Heart right ventricle (tissue), 16 donors: Measurements from ENCODE around the gene PWWP2B. TPM values are rescaled to one million over a fixed set of nuclear protein-coding genes. Genes with fewer than 3 reads are reported as not detected.
A peak's percentile ranks its signal among the peaks of the same experiment; 100 is the strongest.

Source experiments
- ATAC-seq, 8 donors: fragments of 200-7000 bp; cut with Tn5 transposase; one replicate each; pipeline ENCODE4 v1.9.1; 2020; ENCODE audit warnings: mild to moderate bottlenecking in 8 of 8, moderate library complexity in 8 of 8, moderate number of reproducible peaks in 1 of 8
- DNase-seq, 2 donors: peaks; one replicate each; pipeline ENCODE4 v3.0.0-alpha.2; 2020
- H3K27ac ChIP-seq, 10 donors: fragments of 200-600 bp; sonication (generic) in 2 of 10; one replicate each; pipeline versions ENCODE4 v1.5.0 to v1.8.0; 2020 to 2022; ENCODE audit warnings: mild to moderate bottlenecking in 3 of 10
- H3K27me3 ChIP-seq, 7 donors: fragments of 200-600 bp; one replicate each; pipeline ENCODE4 v1.8.0; 2021 to 2022; ENCODE audit warnings: mild to moderate bottlenecking in 2 of 7
- H3K36me3 ChIP-seq, 9 donors: fragments of 200-600 bp; sonication (generic) in 1 of 9; one replicate each; pipeline versions ENCODE4 v1.5.0 to v1.8.0; 2020 to 2022; ENCODE audit warnings: mild to moderate bottlenecking in 2 of 9
- H3K4me1 ChIP-seq, 9 donors: fragments of 200-600 bp; sonication (generic) in 1 of 9; one replicate each; pipeline versions ENCODE4 v1.5.0 to v1.8.0; 2020 to 2022; ENCODE audit warnings: mild to moderate bottlenecking in 4 of 9
- H3K4me3 ChIP-seq, 10 donors: fragments of 200-600 bp; sonication (generic) in 2 of 10; one replicate each; pipeline versions ENCODE4 v1.5.0 to v1.8.0; 2020 to 2022; ENCODE audit warnings: mild to moderate bottlenecking in 7 of 10, moderate library complexity in 2 of 10
- H3K9me3 ChIP-seq, 11 donors: fragments of 200-600 bp in 10 of 11; sonication (generic) in 2 of 11; one replicate each; pipeline versions ENCODE4 v1.5.0 to v1.8.0; 2013 to 2022; ENCODE audit warnings: mild to moderate bottlenecking in 2 of 11, control low read depth in 1 of 11, moderate library complexity in 1 of 11
- WGBS, 2 donors: extraction: QIAGEN DNeasy Blood & Tissue Kit; methylation state at CpG; one replicate each; pipeline ENCODE4 v1.1.7; 2013; ENCODE audit warnings: inconsistent platforms in 1 of 2; 5-methylcytosine and 5-hydroxymethylcytosine counted together
- intact Hi-C, 10 donors: fragments of 100-400 bp; cut with DNase I; formaldehyde crosslinking; loops; one replicate each; pipeline versions ENCODE4 v1.11.1 to v1.14.2; 2022
- polyA plus RNA-seq, 2 donors: library from polyadenylated mRNA; stranded (reverse); fragments of 200-250 nt; gene quantifications; one replicate each; pipeline ENCODE4 v1.2.3, GENCODE V29; 2013
- total RNA-seq, 10 donors: library from RNA; stranded (reverse); fragmentation: NEBNext Ultra II Directional in 3 of 10; extraction: Animal tissue kit (Norgen Biotek cat#: 25700) in 3 of 10; gene quantifications; one replicate each; pipeline versions ENCODE4 v1.2.1 to v1.2.4, GENCODE V29; 2021 to 2023
- TF ChIP-seq, protein P1 (sequence below), 9 donors: fragments of 200-600 bp; sonication (generic) in 2 of 9; IDR thresholded peaks; one replicate each; pipeline versions ENCODE4 v1.5.0 to v1.8.0; 2021 to 2022; ENCODE audit warnings: antibody characterized with exemption in 9 of 9, mild to moderate bottlenecking in 5 of 9, moderate library complexity in 1 of 9
- donor health status: Arrhythmogenic right ventricular cardiomyopathy.
- donor health status: ischemic (EF 13 %, LVEDD 7.1; RV severe dilation, severe dysfunction).
- donor health status: healthy with polysubstance abuse.
- donor health status: DM: no; HTN: yes; CAD: no.
- donor health status: DM: no; HTN: no; CAD: no.
- donor health status: ischemic (EF 25% LVEDD 6.9; RV normal size, moderate dysfunction).
- donor health status: ischemic (EF 25% LVEDD 5.7; RV mildly dilated, moderate dysfunction).
- donor health status: healthy.
- donor health status: DM: yes; HTN: yes; CAD: no.
- donor health status: Ischemic cardiomyopathy.
- donor health status: ischemic (EF 35%, LVEDD 5.7; RV mildly dilated, moderate dysfunction).
- donor health status: nonischemic (EF 11% LVEDD 7.7; RV severe dilation, severe dysfunction).
- donor health status: DM: yes; HTN: yes; CAD: no.
- donor health status: PGD.
- donor health status: ischemic (EF 29% LVEDD 5.4; RV normal size, mild dysfunction).
- donor health status: nonischemic (EF 23%, LVEDD 6.1; RV moderate dilation, normal function).

Gene PWWP2B
- total and polyA plus RNA-seq, 12 donors: 11.1 to 21.3 (median 15.0) TPM

DNA sequence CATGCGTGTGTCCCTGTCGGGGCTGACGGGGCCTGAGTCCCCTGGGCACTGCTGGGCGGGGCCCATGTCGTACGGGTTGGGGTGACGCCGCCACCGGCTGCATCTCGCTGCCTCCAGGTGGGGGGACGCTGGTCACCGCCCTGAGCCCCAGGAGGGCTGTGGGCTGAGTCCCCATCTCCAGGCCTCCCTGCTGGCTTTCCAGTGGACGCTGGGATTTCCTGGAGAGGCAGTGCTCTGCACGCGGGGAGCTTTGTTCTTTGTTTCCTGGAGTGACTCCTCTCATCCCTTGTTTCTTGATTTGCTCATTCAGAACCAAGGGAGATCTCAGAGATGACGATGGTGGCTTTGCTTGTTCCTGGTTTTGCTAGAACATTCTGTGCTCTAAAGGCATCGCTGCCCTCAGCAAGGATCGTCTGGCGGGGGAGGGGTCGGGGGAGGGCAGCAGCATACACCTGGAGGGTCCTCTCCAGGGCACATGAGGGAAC, 21.0 kb downstream of the PWWP2B start:
- peaks cover 25 to 74% (median 58%) of the 10 kb centered on the region in 9 donors for H3K4me1 ChIP-seq
- intact Hi-C loops: no loop called here
- ATAC-seq (no peak), DNase-seq (peak in 1 of 2 donors; percentile 18)
- H3K27me3 ChIP-seq: no peaks in the 10 kb centered on the region
- H3K4me3 ChIP-seq: no peak overlapping the region
- 71 to 74% methylated on average over 20 of the region's 20 CpGs for WGBS, 2 donors
- TF ChIP-seq, protein P1, sequence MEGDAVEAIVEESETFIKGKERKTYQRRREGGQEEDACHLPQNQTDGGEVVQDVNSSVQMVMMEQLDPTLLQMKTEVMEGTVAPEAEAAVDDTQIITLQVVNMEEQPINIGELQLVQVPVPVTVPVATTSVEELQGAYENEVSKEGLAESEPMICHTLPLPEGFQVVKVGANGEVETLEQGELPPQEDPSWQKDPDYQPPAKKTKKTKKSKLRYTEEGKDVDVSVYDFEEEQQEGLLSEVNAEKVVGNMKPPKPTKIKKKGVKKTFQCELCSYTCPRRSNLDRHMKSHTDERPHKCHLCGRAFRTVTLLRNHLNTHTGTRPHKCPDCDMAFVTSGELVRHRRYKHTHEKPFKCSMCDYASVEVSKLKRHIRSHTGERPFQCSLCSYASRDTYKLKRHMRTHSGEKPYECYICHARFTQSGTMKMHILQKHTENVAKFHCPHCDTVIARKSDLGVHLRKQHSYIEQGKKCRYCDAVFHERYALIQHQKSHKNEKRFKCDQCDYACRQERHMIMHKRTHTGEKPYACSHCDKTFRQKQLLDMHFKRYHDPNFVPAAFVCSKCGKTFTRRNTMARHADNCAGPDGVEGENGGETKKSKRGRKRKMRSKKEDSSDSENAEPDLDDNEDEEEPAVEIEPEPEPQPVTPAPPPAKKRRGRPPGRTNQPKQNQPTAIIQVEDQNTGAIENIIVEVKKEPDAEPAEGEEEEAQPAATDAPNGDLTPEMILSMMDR (IDR thresholded peaks at IDR 0.05): no peak
- H3K27ac ChIP-seq: peak overlapping the region in 2 of 10 donors; percentile 42 to 72
- H3K36me3 ChIP-seq: peaks cover 0 to 4% (median 0%) of the 10 kb centered on the region in 9 donors
- H3K9me3 ChIP-seq: no peaks in the 10 kb centered on the region

DNA sequence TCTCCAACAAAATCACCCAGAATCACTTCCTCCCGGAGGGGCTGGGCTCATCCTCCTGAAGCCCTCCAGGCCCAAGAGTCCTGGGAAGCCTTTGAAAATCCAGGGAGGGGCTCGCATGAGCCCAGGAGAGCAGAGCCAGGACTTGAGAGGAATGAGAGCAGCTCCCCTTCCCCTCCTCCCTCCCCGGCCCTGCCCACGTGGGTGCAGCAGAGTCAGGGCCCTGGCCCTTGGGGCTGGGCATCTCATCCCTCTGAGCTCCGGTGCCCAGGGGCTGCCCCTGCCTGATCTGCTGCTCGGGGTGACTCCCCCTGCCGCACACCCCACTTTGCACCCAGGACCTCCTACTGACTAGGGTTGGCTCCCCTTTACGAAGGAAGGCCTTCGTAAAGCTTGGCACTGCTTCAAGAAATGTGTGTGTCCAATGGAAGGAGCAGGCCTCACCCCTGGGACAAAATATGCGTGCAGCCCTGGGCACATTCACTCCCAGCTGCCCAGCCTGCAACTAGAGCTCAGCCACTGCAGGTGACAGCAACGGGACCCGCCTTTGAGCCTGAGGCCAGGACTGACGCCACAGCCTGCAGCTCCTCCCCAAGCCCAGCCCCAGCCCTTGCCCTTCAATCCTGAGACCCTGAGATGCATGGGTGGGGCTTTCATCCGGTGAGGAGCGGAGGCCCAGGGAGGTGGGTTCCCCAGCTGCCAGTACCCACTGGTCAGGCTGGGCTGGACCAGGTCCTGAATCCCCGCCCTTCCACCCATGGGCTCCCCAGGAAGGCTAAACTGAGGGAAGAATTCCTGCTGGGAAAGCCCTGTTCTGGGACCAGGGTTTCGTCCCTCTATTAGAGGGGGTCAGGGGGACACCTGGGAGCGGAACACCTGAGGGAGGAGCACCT, 21.8 kb downstream of the PWWP2B start:
- intact Hi-C loops: no loop called here
- 43 to 59% methylated on average over 18 of the region's 18 CpGs for WGBS, 2 donors
- H3K27ac ChIP-seq: peak overlapping the region in 8 of 10 donors; percentile 15 to 72 (median 44)
- peaks cover 25 to 71% (median 52%) of the 10 kb centered on the region in 9 donors for H3K4me1 ChIP-seq
- peak in 4 of 8 donors; percentile 18 to 35 (median 19) for ATAC-seq
- TF ChIP-seq, protein P1 (IDR thresholded peaks at IDR 0.05): no peak
- peak in 1 of 2 donors; percentile 45 for DNase-seq
- H3K36me3 ChIP-seq: peaks cover 0 to 4% (median 0%) of the 10 kb centered on the region in 9 donors
- no peak overlapping the region for H3K4me3 ChIP-seq
- H3K27me3 ChIP-seq: no peaks in the 10 kb centered on the region
- no peaks in the 10 kb centered on the region for H3K9me3 ChIP-seq

DNA sequence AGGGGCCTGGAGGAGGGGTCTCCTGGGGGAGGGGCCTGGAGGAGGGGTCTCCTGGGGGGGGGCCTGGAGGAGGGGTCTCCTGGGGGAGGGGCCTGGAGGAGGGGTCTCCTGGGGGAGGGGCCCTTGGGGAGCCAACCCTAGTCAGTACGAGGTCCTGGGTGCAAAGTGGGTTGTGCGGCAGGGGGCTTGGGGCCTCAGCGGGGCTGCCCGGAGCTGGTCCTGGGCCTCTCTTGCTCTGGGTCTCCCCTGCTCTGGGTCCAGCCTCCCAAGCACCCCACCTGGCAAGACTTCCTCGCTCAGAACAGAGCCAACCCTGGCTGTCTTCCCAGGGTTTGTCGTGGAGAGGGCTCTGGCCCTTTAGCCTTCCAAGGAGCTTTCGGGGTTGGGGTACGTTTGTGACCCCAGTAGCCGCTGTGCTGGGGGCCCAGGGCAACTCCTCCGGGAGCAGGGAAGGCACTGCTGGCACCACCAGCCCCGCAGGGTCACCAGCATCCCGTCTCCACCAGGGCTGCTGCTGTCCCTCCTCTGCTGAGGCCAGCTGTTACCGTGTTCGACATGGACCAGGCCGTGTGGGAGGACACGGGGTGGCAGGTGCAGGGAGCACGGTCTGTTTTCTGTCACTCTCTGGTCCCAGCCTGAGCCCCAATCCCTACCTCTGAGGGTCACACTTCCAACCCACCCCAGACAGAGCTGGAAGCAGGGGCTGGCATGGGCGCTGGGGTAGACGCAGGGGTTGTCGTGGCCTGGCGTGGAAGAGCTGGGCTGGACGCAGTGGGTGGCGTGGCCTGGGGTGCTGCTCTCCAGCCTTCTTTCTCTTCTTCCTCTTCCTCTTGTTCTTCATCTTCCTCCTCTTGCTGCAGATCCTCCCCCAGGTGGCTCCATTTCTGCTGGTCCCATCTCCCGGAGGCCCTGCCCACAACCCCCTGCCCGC, 22.8 kb downstream of the PWWP2B start:
- ATAC-seq (no peak), DNase-seq (peak in 1 of 2 donors; percentile 19)
- peaks cover 0 to 4% (median 0%) of the 10 kb centered on the region in 9 donors for H3K36me3 ChIP-seq
- TF ChIP-seq, protein P1 (IDR thresholded peaks at IDR 0.05): no peak
- no peaks in the 10 kb centered on the region for H3K27me3 ChIP-seq
- H3K27ac ChIP-seq: peak overlapping the region in 9 of 10 donors; percentile 20 to 94 (median 89)
- intact Hi-C loops: loop anchor here in 1 of 10 donors (2.0 kb wide), 1 partner anchor 23 kb away; the partner anchor contains the start of gene PWWP2B
- H3K4me1 ChIP-seq: peaks cover 23 to 70% (median 43%) of the 10 kb centered on the region in 9 donors
- no peaks in the 10 kb centered on the region for H3K9me3 ChIP-seq
- no peak overlapping the region for H3K4me3 ChIP-seq
- 74 to 80% methylated on average over 25 of the region's 25 CpGs for WGBS, 2 donors
